HL-60 (cell line): Measurements from ENCODE around the gene FAM53B.

Experiments used
- DNase-seq, 2 experiments: peaks; one replicate each; pipeline ENCODE4 v3.0.0-alpha.2; 2010 to 2020; ENCODE audit warnings: low read depth in 1 of 2, low spot score in 1 of 2
- H3K27ac ChIP-seq: fragments of 250-450 bp; sonication (Bioruptor Pico); replicated peaks from 2 replicates; pipeline ENCODE4 v1.5.1; 2020; ENCODE audit warnings: mild to moderate bottlenecking, moderate library complexity
- H3K27me3 ChIP-seq: fragments of 250-450 bp; sonication (Bioruptor Pico); 2 replicates; pipeline ENCODE4 v1.5.1; 2021; ENCODE audit warnings: mild to moderate bottlenecking, moderate library complexity; ENCODE audit not compliant: insufficient read depth, poor library complexity, severe bottlenecking
- H3K4me3 ChIP-seq: replicated peaks from 2 replicates; pipeline ENCODE4 v1.5.1; 2011; ENCODE audit warnings: mild to moderate bottlenecking, control low read depth, low read length; ENCODE audit not compliant: insufficient read depth
- CTCF ChIP-seq: IDR thresholded peaks from one replicate; pipeline ENCODE4 v1.5.1; 2011; ENCODE audit warnings: low read length, control low read depth, inconsistent platforms; ENCODE audit not compliant: insufficient read depth
- GABPA ChIP-seq: IDR thresholded peaks from 2 replicates; pipeline ENCODE4 v1.6.1; 2012; ENCODE audit warnings: low read depth
- POLR2AphosphoS5 ChIP-seq: IDR thresholded peaks from 2 replicates; pipeline ENCODE4 v1.6.1; 2012; ENCODE audit warnings: low read depth
- REST ChIP-seq: IDR thresholded peaks from 2 replicates; pipeline ENCODE4 v1.6.1; 2012; ENCODE audit warnings: low read depth; ENCODE audit not compliant: insufficient replicate concordance
- SPI1 ChIP-seq: IDR thresholded peaks from 2 replicates; pipeline ENCODE4 v1.6.1; 2012; ENCODE audit warnings: low read depth, mild to moderate bottlenecking, borderline replicate concordance

Gene FAM53B

GRCh38 chr10:124739119-124739921 is 4.9 kb downstream of the FAM53B start:
- Histone ChIP-seq H3K4me3 (no peak overlapping the region), H3K27ac (no peak overlapping the region), H3K27me3 (no peaks in the 10 kb centered on the region)
- no peak for DNase-seq
- TF ChIP-seq REST (no peak), SPI1 (no peak), GABPA (no peak), POLR2AphosphoS5 (no peak), CTCF (no peak)

- Histone ChIP-seq H3K4me3 (no peak overlapping the region), H3K27me3 (no peaks in the 10 kb centered on the region), H3K27ac (no peak overlapping the region)
- DNase-seq: no peak
- no peak for TF ChIP-seq CTCF
- no peak for TF ChIP-seq GABPA
- no peak for TF ChIP-seq REST
- TF ChIP-seq SPI1: no peak
- TF ChIP-seq POLR2AphosphoS5: no peak
Measured at GRCh38 chr10:124738441-124738840, 5.7 kb downstream of the FAM53B start.

- TF ChIP-seq GABPA (no peak), POLR2AphosphoS5 (no peak), SPI1 (no peak), CTCF (no peak), REST (no peak)
- no peak for DNase-seq
- Histone ChIP-seq H3K27ac (no peak overlapping the region), H3K27me3 (no peaks in the 10 kb centered on the region), H3K4me3 (no peak overlapping the region)
Measured at GRCh38 chr10:124737708-124738107, 6.5 kb downstream of the FAM53B start.
